NOMO-1 treated with DMSO at 0.1 percent for 48 hours (cell line): ENCODE measurements around the gene MAGEL2.

Experiments
- DNase-seq: peaks from one replicate; lab custom pipeline; 2025; ENCODE audit not compliant: unreplicated experiment; lab: John Stamatoyannopoulos, UW

The MAGEL2 gene

GRCh38 chr15:23647421-23648370 lies at the start of gene MAGEL2:
Gene MAGEL2 (minus strand): TSS chr15:23647867. CDS start chr15:23647742, 125 bp downstream.
- no peak for DNase-seq

GRCh38 chr15:23695282-23695681 lies 47.6 kb upstream of the MAGEL2 start:
- DNase-seq, result no peak

DNA sequence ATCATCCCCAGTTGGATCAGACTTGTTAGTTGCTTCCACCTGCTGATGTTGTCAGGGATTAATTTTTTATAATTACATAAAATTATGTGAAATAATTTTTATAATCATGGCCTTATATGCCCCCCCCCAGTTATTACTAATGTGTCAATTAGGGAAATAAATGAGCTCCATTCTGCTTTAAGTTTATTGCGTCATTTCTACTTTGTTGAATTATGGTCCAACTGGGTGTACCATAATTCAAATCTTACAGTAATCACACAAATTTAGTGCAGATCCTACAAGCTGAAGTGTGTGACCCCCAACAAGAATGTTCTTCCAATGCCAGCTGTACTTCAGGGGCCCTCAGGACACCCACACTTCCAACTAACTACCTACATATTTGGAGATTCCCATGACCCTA lies 46.9 kb upstream of the MAGEL2 start:
- DNase-seq, result no peak

GRCh38 chr15:23690450-23690852 lies 42.8 kb upstream of the MAGEL2 start:
- DNase-seq, result no peak

- DNase-seq, result no peak
Observed at GRCh38 chr15:23690015-23690414, 42.3 kb upstream of the MAGEL2 start.

DNA sequence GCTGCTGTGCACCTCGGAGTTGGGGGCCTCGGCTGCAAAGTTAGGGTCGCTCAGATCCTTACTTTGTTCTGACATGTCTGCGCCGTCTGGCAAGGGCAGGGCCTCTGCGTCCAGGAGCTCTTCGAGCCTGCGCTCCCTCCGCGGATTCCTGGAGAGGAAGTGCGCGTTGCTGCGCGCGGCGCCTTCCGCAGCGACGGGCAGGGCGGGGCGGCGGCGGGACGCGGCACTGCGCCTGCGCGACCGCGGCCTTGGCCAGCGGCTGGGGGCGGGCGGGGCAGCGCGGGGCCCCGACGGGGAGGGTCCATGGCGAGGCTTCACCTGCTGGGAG lies 39.4 kb upstream of the MAGEL2 start, which contains the start of gene NDN:
TSS of gene NDN (minus strand) at position 163 of the 328 bp plus-strand sequence. CDS start at position 75, 88 bp downstream.
- DNase-seq, result no peak

GRCh38 chr15:23686466-23687142 lies 38.9 kb upstream of the MAGEL2 start:
- no peak for DNase-seq

GRCh38 chr15:23671481-23671880 lies 23.8 kb upstream of the MAGEL2 start:
- DNase-seq, result no peak

- DNase-seq, result no peak
Observed at GRCh38 chr15:23670970-23671369, 23.3 kb upstream of the MAGEL2 start.

- DNase-seq, result no peak
Observed at GRCh38 chr15:23663232-23663631, 15.6 kb upstream of the MAGEL2 start.

- DNase-seq, result peak; percentile 3
Observed at GRCh38 chr15:23648920-23649515, 1.4 kb upstream of the MAGEL2 start.

- DNase-seq, result no peak
Observed at GRCh38 chr15:23647001-23647295, 719 bp downstream of the MAGEL2 start.

DNA sequence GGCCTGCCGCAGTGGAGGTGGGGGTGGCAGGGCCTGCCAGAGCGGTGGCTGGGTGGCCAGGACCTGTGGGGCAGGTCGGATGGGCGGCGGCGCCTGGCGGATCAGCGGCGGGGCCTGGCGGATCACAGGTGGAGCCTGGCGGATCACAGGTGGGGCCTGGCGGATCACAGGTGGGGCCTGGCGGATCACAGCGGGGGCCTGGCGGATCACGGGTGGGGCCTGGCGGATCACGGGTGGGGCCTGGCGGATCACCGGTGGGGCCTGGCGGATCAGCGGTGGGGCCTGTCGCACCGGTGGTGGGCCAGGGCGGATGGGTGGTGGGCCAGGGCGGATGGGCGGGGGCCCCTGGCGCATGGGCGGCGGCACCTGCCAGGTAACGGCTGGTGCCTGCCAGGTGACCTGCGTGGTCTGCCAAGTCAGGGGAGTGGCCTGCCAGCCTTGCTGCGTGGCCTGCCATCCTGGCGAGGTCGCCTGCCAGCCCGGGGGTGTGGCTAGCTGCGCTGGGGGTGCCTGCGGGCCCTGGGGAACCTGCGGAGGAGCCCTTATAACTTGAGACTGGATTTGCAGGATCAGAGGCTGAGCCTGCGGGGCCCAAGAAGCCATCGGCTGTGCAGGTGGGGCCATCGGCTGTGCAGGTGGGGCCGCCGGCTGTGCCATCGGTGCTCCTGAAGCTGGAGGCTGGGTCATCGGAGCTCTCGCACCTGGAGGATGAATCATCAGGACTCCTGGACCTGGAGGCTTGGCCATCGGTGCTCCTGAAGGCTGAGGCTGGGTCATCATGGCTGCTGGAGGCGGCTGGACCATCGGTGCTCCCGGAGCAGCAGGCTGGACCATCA lies 1.3 kb downstream of the MAGEL2 start:
- DNase-seq, result no peak

- no peak for DNase-seq
Observed at GRCh38 chr15:23645371-23646164, 2.1 kb downstream of the MAGEL2 start.

DNA sequence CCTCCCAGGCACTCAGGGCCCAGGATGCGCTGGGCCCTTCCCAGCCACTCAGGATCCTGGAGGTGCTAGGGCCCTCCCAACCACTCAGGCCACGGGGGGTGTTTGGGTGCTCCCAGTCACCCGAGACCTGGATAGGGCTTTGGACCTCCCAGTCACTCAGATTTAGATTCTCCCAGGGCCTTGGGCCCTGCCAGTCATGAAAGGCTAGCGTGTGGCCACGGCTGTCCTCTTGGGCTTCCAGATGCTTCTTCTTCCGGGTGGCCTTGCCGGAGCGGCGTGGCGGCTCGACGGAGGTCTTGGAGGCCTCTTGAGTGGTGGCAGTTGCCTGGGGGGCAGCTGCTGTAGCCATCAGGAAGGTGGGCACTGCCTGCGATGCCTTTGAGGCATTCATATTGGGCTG lies 2.8 kb downstream of the MAGEL2 start:
- DNase-seq, result no peak

GRCh38 chr15:23642413-23643044 lies 5.1 kb downstream of the MAGEL2 start:
- DNase-seq, result peak; percentile 27

DNA sequence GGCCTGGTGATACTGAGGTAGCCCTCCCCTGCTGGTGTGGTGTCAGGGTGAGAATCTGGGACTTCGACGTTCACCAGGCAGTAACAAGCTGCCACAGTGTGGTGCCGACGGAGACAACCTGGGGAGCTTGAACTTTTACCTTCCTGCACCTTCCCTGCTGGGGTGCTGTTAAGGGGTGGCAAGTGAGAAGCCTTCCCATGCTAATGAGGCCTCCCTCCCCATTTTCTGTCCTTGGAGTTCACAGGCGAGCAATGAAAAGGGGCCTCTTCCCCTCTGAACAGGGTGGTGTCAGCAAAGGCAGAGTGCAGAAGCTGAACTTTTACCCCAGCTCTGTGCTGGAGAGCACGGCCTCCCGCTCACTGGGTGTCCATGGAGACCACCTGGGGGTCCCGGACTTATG lies 13.5 kb downstream of the MAGEL2 start:
- DNase-seq, result no peak

DNA sequence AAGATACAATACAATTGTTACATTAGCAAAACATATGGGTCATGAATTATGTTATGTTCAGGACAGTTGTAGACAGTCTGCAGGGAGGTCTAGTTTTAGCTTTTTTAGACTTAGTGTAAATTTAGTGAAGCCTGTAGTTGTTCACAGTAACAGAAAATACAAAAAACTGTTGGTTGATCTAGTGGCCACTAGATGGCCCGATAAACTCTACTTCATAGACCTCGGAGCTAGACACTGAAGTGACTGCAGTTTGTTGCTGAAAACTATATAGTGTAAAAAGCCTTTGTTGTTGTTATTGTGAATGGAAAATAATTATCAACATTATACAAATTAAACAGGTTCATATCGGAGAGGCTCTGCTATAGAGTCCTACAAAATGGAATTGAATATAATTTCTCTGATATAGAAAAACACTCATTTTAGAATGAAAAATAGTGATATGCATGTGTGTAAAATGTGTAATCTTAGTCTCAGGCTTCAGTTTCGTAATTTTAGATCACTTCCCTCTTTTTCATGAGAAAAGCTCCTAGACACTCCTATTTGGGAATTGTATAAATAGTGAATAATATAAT lies 18.3 kb downstream of the MAGEL2 start:
- no peak for DNase-seq

DNA sequence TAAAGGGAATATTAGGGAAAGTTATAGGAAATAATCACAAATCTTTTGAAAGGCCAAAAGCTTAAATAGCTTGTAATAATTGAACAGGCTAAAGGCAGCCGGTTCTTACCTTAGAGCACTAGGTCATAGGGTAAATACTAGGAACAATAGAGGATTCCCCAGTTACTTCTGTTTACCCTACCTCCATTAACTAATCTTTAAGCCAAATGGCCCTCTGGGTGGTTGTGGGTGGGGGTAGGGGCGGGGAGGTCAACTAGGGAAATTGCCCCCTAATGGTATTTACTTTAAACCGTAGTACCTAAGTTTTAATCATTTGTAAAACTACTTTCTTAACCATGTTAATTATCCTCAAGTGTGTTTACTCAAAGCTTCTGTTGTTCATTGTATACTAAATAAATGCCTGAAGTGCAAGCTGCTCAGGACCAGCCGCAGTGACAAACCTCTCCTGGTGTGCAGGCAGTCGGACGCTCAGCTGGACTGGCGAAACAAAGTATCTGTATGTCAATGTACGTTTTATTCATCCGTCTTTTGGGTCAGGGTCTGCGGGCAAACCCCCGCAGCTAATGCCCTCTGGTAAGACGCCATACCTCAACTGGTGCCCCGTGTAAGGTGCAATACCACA lies 18.9 kb downstream of the MAGEL2 start:
- no peak for DNase-seq
